Gastroesophageal sphincter (tissue), 3 donors: ENCODE measurements around the gene SMIM38.

Source experiments
- CTCF ChIP-seq, 4 experiments: fragments of 200-600 bp in 2 of 4; fragments of 450-650 bp in 2 of 4; sonication (generic) in 1 of 4; IDR thresholded peaks; one replicate each; pipeline ENCODE4 v1.5.1; 2017 to 2019; ENCODE audit warnings: antibody characterized with exemption in 4 of 4, mild to moderate bottlenecking in 2 of 4, moderate library complexity in 2 of 4
- EP300 ChIP-seq: sonication (generic); formaldehyde crosslinking; IDR thresholded peaks from one replicate; pipeline ENCODE4 v1.6.1; 2017; ENCODE audit warnings: antibody characterized with exemption, mild to moderate bottlenecking
- POLR2A ChIP-seq, 2 donors: fragments of 450-650 bp; IDR thresholded peaks; one replicate each; pipeline ENCODE4 v1.6.1; 2017; ENCODE audit warnings: antibody characterized with exemption in 2 of 2, mild to moderate bottlenecking in 2 of 2, moderate library complexity in 1 of 2
- POLR2AphosphoS5 ChIP-seq: sonication (generic); formaldehyde crosslinking; IDR thresholded peaks from one replicate; pipeline ENCODE4 v1.6.1; 2017; ENCODE audit warnings: antibody characterized with exemption

GRCh38 chr11:69156673-69157155 is 979 bp downstream of the SMIM38 start:
- TF ChIP-seq CTCF (IDR thresholded peaks at IDR 0.05) (no peak), POLR2A (IDR thresholded peaks at IDR 0.05) (no peak), EP300 (no peak), POLR2AphosphoS5 (no peak)
